SU-DHL-6 (cell line): ENCODE data around the gene PRICKLE2.

Experiments used
- H2AFZ ChIP-seq: fragments of 200-600 bp; sonication (generic); 2 replicates; pipeline ENCODE4 v1.6.1; 2014; ENCODE audit warnings: low read depth, mild to moderate bottlenecking, moderate library complexity, mixed read lengths, antibody characterized with exemption, low read length; ENCODE audit not compliant: severe bottlenecking
- H3F3A ChIP-seq: fragments of 200-600 bp; shearing (Covaris generic); 2 replicates; pipeline ENCODE4 v1.6.0; 2016; ENCODE audit warnings: antibody characterized with exemption, mild to moderate bottlenecking; ENCODE audit not compliant: insufficient read depth
- H3K27ac ChIP-seq: fragments of 200-600 bp; sonication (generic); 2 replicates; pipeline ENCODE4 v1.5.1; 2016; ENCODE audit warnings: low read depth, mild to moderate bottlenecking, low read length, moderate library complexity, mixed read lengths
- H3K27me3 ChIP-seq: fragments of 200-600 bp; sonication (generic), shearing (Covaris generic); 2 replicates; pipeline ENCODE4 v1.6.0; 2014; ENCODE audit warnings: mild to moderate bottlenecking, low read length
- H3K36me3 ChIP-seq: fragments of 200-600 bp; sonication (generic); 2 replicates; pipeline ENCODE4 v1.6.1; 2014; ENCODE audit warnings: mild to moderate bottlenecking, low read length, mixed read lengths
- H3K4me2 ChIP-seq: fragments of 300-600, 200-600 bp; shearing (Covaris generic), sonication (generic); 2 replicates; pipeline ENCODE4 v1.6.0; 2014; ENCODE audit warnings: low read length, low read depth, mild to moderate bottlenecking; ENCODE audit not compliant: poor library complexity, severe bottlenecking
- H3K4me3 ChIP-seq: fragments of 200-600 bp; sonication (generic); 2 replicates; pipeline ENCODE4 v1.5.1; 2014; ENCODE audit warnings: antibody characterized with exemption, low read length, mild to moderate bottlenecking, mixed read lengths; ENCODE audit not compliant: insufficient read depth, poor library complexity, severe bottlenecking
- H3K79me2 ChIP-seq: fragments of 200-600 bp; sonication (generic); 2 replicates; pipeline ENCODE4 v1.6.1; 2014; ENCODE audit warnings: mild to moderate bottlenecking, low read length, moderate library complexity; ENCODE audit not compliant: insufficient read depth
- H3K9ac ChIP-seq: fragments of 200-600 bp; sonication (generic); 2 replicates; pipeline ENCODE4 v1.7.0; 2014; ENCODE audit warnings: mild to moderate bottlenecking, low read length
- H3K9me2 ChIP-seq: fragments of 200-600 bp; sonication (generic); replicated peaks from 2 replicates; pipeline ENCODE4 v1.6.1; 2014; ENCODE audit warnings: low read length; ENCODE audit not compliant: insufficient read depth
- H3K9me3 ChIP-seq: fragments of 200-600 bp; sonication (generic); 2 replicates; pipeline ENCODE4 v1.6.1; 2014; ENCODE audit warnings: low read length, mixed read lengths; ENCODE audit not compliant: insufficient read depth
- H4K20me1 ChIP-seq: fragments of 200-600 bp; sonication (generic); 2 replicates; pipeline ENCODE4 v1.6.1; 2014; ENCODE audit warnings: low read depth, mild to moderate bottlenecking, antibody characterized with exemption, low read length, moderate library complexity, mixed read lengths
- CTCF ChIP-seq: fragments of 200-600 bp; sonication (generic); IDR thresholded peaks from one replicate; pipeline ENCODE4 v1.5.1; 2017; ENCODE audit warnings: antibody characterized with exemption, mild to moderate bottlenecking, low read length, moderate library complexity; ENCODE audit not compliant: insufficient read depth, poor library complexity, severe bottlenecking
- EZH2phosphoT487 ChIP-seq: fragments of 200-600 bp; sonication (generic), shearing (Covaris generic); conservative IDR thresholded peaks from 2 replicates; pipeline ENCODE4 v1.6.1; 2018; ENCODE audit warnings: mild to moderate bottlenecking, antibody characterized with exemption, low read length, moderate library complexity, mixed read lengths

The PRICKLE2 gene

GRCh38 chr3:64188810-64189560 is 36.3 kb downstream of the PRICKLE2 start:
- Histone ChIP-seq H3F3A (no peaks in the 10 kb centered on the region), H3K9me2 (no peaks in the 10 kb centered on the region; the same call in 1 of the 2 replicates), H3K27ac (no peak overlapping the region), H3K36me3 (no peaks in the 10 kb centered on the region), H3K9ac (no peak overlapping the region), H3K9me3 (no peaks in the 10 kb centered on the region), H3K4me3 (no peak overlapping the region), H3K79me2 (no peaks in the 10 kb centered on the region), H2AFZ (no peak overlapping the region), H4K20me1 (no peaks in the 10 kb centered on the region), H3K4me2 (no peak overlapping the region), H3K27me3 (no peaks in the 10 kb centered on the region)
- TF ChIP-seq CTCF = no peak
- no peak for TF ChIP-seq EZH2phosphoT487

DNA sequence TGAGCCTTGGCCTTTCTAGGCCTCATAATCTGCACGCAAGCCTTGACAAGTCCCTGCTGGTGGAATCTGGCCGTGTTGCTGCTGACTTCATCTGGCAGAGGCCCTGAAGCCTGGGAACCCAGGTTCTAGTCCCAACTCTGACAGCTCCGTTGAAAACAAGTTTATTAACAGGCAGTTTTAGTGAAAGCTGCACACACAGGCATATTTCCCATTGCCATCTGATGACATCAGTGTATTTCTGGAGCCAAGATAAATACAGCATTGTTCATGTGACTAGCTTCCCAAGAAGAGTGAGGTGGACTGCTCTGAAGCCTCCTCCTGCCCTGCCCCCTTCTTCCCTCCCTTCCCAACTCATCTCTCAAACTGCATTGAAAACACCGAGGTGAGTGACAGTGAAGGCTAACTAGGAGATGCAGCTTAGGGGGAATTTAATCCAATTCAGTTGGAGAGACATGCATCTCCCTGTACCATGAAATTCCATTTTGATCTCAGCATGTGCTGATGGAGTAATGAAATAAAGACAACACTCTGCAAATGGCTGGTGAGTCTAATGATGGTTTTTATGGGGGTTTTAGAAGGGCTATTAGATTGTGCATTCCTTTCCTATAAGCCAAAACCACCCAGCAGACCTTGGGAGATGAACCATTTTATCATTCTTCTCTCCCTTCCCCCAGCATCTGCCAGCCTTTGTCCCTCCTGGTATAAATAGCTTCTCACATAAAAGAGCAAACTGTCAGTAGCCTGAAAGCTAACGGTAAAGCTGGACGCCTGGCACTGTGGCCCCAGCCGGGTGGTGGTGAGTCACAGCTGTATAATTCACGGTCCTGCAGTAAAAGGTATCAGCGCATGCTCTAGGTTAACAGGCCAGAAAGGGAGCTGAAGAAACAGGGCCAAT is 38.0 kb downstream of the PRICKLE2 start:
- Histone ChIP-seq H2AFZ (no peak overlapping the region), H3K4me2 (no peak overlapping the region), H3K36me3 (no peaks in the 10 kb centered on the region), H3K79me2 (no peaks in the 10 kb centered on the region), H3F3A (no peaks in the 10 kb centered on the region), H3K27me3 (no peaks in the 10 kb centered on the region), H3K4me3 (no peak overlapping the region), H3K9me3 (no peaks in the 10 kb centered on the region), H4K20me1 (no peaks in the 10 kb centered on the region), H3K9me2 (no peaks in the 10 kb centered on the region; the same call in 1 of the 2 replicates), H3K9ac (no peak overlapping the region), H3K27ac (no peak overlapping the region)
- TF ChIP-seq EZH2phosphoT487 (no peak), CTCF (no peak)

GRCh38 chr3:64186667-64187064 is 38.6 kb downstream of the PRICKLE2 start:
- Histone ChIP-seq H3K4me2 (no peak overlapping the region), H3K9ac (no peak overlapping the region), H3K4me3 (no peak overlapping the region), H2AFZ (no peak overlapping the region), H3F3A (no peaks in the 10 kb centered on the region), H3K79me2 (no peaks in the 10 kb centered on the region), H3K27me3 (no peaks in the 10 kb centered on the region), H4K20me1 (no peaks in the 10 kb centered on the region), H3K27ac (no peak overlapping the region), H3K9me3 (no peaks in the 10 kb centered on the region), H3K9me2 (no peaks in the 10 kb centered on the region; the same call in 1 of the 2 replicates), H3K36me3 (no peaks in the 10 kb centered on the region)
- TF ChIP-seq CTCF (no peak), EZH2phosphoT487 (no peak)
